Stimulated activated CD8-positive, alpha-beta memory T cell treated with anti-CD3 and anti-CD28 coated beads, Interleukin-12 subunit alpha, Interleukin-12 subunit beta, amount 100 ng/mL, for 1 hour (primary cell): Measurements from ENCODE around the gene ZNF12.
"Not testable (repeated sequence)": the region's sequence is repeated elsewhere in the genome, so short reads cannot be mapped to it uniquely, and the experiment has no call there.

Experiments
- DNase-seq: peaks from one replicate; pipeline ENCODE4 v3.0.0-alpha.2; 2020; ENCODE audit warnings: low read depth

ZNF12 gene

GRCh38 chr7:6691609-6692106 lies 15.1 kb downstream of the ZNF12 start:
- DNase-seq: no peak

- DNase-seq: no peak
Measured at GRCh38 chr7:6691103-6691502, 15.6 kb downstream of the ZNF12 start.

- no peak for DNase-seq
Measured at GRCh38 chr7:6680146-6680545, 26.6 kb downstream of the ZNF12 start.

- no peak for DNase-seq
Measured at GRCh38 chr7:6675807-6676405, 30.8 kb downstream of the ZNF12 start.

- DNase-seq: not testable (repeated sequence)
Measured at GRCh38 chr7:6670851-6671250, 35.9 kb downstream of the ZNF12 start.

- no peak for DNase-seq
Measured at GRCh38 chr7:6658618-6659345, 48.0 kb downstream of the ZNF12 start.

- no peak for DNase-seq
Measured at GRCh38 chr7:6656413-6656812, 50.3 kb downstream of the ZNF12 start.

- no peak for DNase-seq
Measured at GRCh38 chr7:6655636-6656385, 50.9 kb downstream of the ZNF12 start.

- DNase-seq: no peak
Measured at GRCh38 chr7:6654842-6655610, 51.7 kb downstream of the ZNF12 start.

GRCh38 chr7:6654113-6654841 lies 52.5 kb downstream of the ZNF12 start:
- no peak for DNase-seq

GRCh38 chr7:6653071-6654003 lies 53.4 kb downstream of the ZNF12 start:
- DNase-seq: no peak

- DNase-seq: no peak
Measured at GRCh38 chr7:6652446-6653011, 54.2 kb downstream of the ZNF12 start.

GRCh38 chr7:6651851-6652445 lies 54.8 kb downstream of the ZNF12 start:
- no peak for DNase-seq

- DNase-seq: no peak
Measured at GRCh38 chr7:6650521-6651011, 56.2 kb downstream of the ZNF12 start.

GRCh38 chr7:6650086-6650485 lies 56.7 kb downstream of the ZNF12 start:
- no peak for DNase-seq

- DNase-seq: no peak
Measured at GRCh38 chr7:6649241-6649961, 57.3 kb downstream of the ZNF12 start.

GRCh38 chr7:6648815-6649104 lies 58.0 kb downstream of the ZNF12 start:
- no peak for DNase-seq

GRCh38 chr7:6648066-6648814 lies 58.5 kb downstream of the ZNF12 start:
- no peak for DNase-seq
